Measurements from ENCODE around the gene PCDHGB3. TPM values are rescaled to one million over a fixed set of nuclear protein-coding genes. Genes with fewer than 3 reads are reported as not detected.
"Not testable (repeated sequence)": the region's sequence is repeated elsewhere in the genome, so short reads cannot be mapped to it uniquely, and the experiment has no call there.

Gene PCDHGB3
- total and polyA plus RNA-seq, 2 donors = 1.4 to 7.3 TPM

DNA sequence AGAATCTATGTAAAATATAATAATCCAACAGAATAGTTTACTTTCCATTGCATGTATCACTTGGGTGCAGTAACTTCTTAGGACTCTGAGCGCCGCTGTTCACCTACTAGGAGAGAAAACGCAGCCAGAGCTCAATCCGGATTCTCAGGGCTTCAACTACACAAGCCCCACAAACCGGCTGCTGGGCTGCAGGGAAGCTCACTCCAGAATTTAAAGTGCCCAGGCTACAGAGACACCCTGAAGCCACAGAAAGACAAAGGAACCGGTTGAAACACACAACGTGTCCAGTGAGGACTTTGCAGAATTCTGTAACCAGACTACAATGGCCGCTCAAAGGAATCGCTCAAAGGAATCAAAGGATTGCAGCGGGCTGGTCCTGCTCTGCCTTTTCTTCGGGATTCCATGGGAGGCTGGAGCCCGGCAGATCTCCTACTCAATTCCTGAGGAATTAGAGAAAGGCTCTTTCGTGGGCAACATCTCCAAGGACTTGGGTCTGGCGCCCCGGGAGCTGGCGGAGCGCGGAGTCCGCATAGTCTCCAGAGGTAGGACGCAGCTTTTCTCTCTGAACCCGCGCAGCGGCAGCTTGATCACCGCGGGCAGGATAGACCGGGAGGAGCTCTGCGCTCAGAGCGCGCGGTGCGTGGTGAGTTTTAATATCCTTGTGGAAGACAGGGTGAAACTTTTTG lies 43.0 kb downstream of the PCDHGB3 start, which contains the start of gene PCDHGA10:
PCDHGA10 (plus strand) TSS at position 134 of the 686 bp plus-strand sequence; CDS start at position 323, 189 bp downstream.
- Histone ChIP-seq H3K36me3 (ENCODE audit: insufficient read depth) (no peaks in the 10 kb centered on the region), H3K4me3 (ENCODE audit: low read depth, low read length) (peak within 1 kb of the TSS; percentile 15), H3K27ac (ENCODE audit: low read depth) (no peak within 1 kb of the TSS), H3K4me1 (ENCODE audit: insufficient read depth) (no peaks in the 10 kb centered on the region)
- 14% methylated on average over 31 of the region's 31 CpGs for WGBS
- no peak for DNase-seq (ENCODE audit: extremely low spot score)

DNA sequence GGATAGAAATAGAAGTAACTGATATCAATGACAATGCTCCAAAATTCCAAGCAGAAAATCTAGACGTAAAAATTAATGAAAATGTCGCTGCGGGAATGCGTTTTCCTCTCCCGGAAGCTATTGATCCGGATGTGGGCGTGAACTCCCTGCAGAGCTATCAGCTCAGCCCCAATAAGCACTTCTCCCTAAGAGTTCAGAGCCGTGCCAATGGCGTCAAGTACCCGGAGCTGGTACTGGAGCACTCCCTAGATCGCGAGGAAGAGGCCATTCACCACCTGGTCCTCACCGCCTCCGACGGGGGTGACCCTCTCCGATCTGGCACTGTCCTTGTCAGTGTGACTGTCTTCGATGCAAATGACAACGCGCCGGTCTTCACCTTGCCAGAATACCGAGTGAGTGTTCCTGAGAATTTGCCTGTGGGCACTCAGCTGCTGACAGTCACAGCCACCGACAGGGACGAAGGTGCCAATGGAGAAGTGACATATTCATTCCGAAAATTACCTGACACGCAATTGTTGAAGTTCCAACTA lies 43.6 kb downstream of the PCDHGB3 start:
- WGBS = 16% methylated on average over 25 of the region's 25 CpGs
- no peaks in the 10 kb centered on the region for H3K36me3 ChIP-seq (ENCODE audit: insufficient read depth)
- no peak overlapping the region for H3K4me3 ChIP-seq (ENCODE audit: low read depth, low read length)
- no peaks in the 10 kb centered on the region for H3K4me1 ChIP-seq (ENCODE audit: insufficient read depth)
- DNase-seq (ENCODE audit: extremely low spot score) = no peak
- H3K27ac ChIP-seq (ENCODE audit: low read depth) = no peak overlapping the region

- not testable (repeated sequence) for H3K4me1 ChIP-seq (ENCODE audit: insufficient read depth); H3K27ac ChIP-seq (ENCODE audit: low read depth); H3K36me3 ChIP-seq (ENCODE audit: insufficient read depth); H3K4me3 ChIP-seq (ENCODE audit: low read depth, low read length); DNase-seq (ENCODE audit: extremely low spot score)
- WGBS = 26% methylated on average over 40 of the region's 46 CpGs
Observed at GRCh38 chr5:141414548-141415274, 44.7 kb downstream of the PCDHGB3 start.

- not testable (repeated sequence) for H3K4me1 ChIP-seq (ENCODE audit: insufficient read depth); DNase-seq (ENCODE audit: extremely low spot score); H3K36me3 ChIP-seq (ENCODE audit: insufficient read depth); H3K4me3 ChIP-seq (ENCODE audit: low read depth, low read length); H3K27ac ChIP-seq (ENCODE audit: low read depth)
- WGBS = 26% methylated on average over 24 of the region's 24 CpGs
Observed at GRCh38 chr5:141415275-141415618, 45.2 kb downstream of the PCDHGB3 start.

- not testable (repeated sequence) for H3K36me3 ChIP-seq (ENCODE audit: insufficient read depth); H3K4me1 ChIP-seq (ENCODE audit: insufficient read depth); H3K27ac ChIP-seq (ENCODE audit: low read depth)
- WGBS = 7% methylated on average over 44 of the region's 47 CpGs
- H3K4me3 ChIP-seq (ENCODE audit: low read depth, low read length) = peak within 1 kb of the TSS; percentile 14
- peak; percentile 11 for DNase-seq (ENCODE audit: extremely low spot score)
Observed at GRCh38 chr5:141417494-141418172, 47.6 kb downstream of the PCDHGB3 start, which contains the start of gene PCDHGB7. Gene PCDHGB7, plus strand, starts transcription at chr5:141417677. Its CDS starts 183 bp downstream, at chr5:141417860.

DNA sequence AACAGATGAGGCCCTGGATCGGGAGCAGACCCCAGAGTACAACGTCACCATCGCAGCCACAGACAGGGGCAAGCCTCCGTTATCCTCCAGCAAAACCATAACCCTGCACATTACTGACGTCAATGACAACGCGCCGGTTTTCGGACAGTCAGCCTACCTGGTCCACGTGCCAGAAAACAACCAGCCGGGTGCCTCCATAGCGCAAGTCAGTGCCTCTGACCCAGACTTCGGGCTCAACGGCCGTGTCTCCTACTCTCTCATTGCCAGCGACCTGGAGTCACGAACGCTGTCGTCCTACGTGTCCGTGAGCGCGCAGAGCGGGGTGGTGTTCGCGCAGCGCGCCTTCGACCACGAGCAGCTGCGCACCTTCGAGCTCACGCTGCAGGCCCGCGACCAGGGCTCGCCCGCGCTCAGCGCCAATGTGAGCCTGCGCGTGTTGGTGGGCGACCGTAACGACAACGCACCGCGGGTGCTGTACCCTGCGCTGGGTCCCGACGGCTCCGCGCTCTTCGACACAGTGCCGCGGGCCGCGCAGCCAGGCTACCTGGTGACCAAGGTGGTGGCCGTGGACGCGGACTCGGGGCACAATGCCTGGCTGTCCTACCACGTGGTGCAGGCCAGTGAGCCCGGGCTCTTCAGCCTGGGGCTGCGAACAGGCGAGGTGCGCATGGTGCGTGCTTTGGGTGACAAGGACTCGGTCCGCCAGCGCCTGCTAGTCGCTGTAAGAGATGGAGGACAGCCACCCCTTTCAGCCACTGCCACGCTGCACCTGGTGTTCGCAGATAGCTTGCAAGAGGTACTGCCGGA lies 49.2 kb downstream of the PCDHGB3 start:
- Histone ChIP-seq H3K4me1 (ENCODE audit: insufficient read depth) (no peaks in the 10 kb centered on the region), H3K36me3 (ENCODE audit: insufficient read depth) (no peaks in the 10 kb centered on the region), H3K4me3 (ENCODE audit: low read depth, low read length) (no peak overlapping the region), H3K27ac (ENCODE audit: low read depth) (no peak overlapping the region)
- 27% methylated on average over 74 of the region's 74 CpGs for WGBS
- no peak for DNase-seq (ENCODE audit: extremely low spot score)

GRCh38 chr5:141420855-141421488 lies 50.9 kb downstream of the PCDHGB3 start, which contains the start of gene PCDHGA11:
Gene PCDHGA11, plus strand, starts transcription at chr5:141421051. Its CDS starts 177 bp downstream, at chr5:141421228.
- no peaks in the 10 kb centered on the region for H3K36me3 ChIP-seq (ENCODE audit: insufficient read depth)
- H3K27ac ChIP-seq (ENCODE audit: low read depth) = no peak within 1 kb of the TSS
- DNase-seq (ENCODE audit: extremely low spot score) = no peak
- no peak within 1 kb of the TSS for H3K4me3 ChIP-seq (ENCODE audit: low read depth, low read length)
- no peaks in the 10 kb centered on the region for H3K4me1 ChIP-seq (ENCODE audit: insufficient read depth)
- WGBS = 11% methylated on average over 42 of the region's 42 CpGs

GRCh38 chr5:141421489-141421855 lies 51.4 kb downstream of the PCDHGB3 start:
- Histone ChIP-seq H3K4me1 (ENCODE audit: insufficient read depth) (no peaks in the 10 kb centered on the region), H3K36me3 (ENCODE audit: insufficient read depth) (no peaks in the 10 kb centered on the region), H3K4me3 (ENCODE audit: low read depth, low read length) (no peak overlapping the region), H3K27ac (ENCODE audit: low read depth) (no peak overlapping the region)
- 12% methylated on average over 13 of the region's 13 CpGs for WGBS
- no peak for DNase-seq (ENCODE audit: extremely low spot score)

Other genes with a start within 250 kb of the PCDHGB3 start
Only the 30 nearest of the 37 such genes appear.
- 2.4 TPM for gene PCDHB9, start 183.1 kb upstream of the PCDHGB3 start, total RNA-seq
- gene PCDHB9, start 183.1 kb upstream of the PCDHGB3 start, polyA plus RNA-seq = 1.2 TPM
- gene PCDHB10, start 177.9 kb upstream of the PCDHGB3 start, total RNA-seq = 5.0 TPM
- gene PCDHB10, start 177.9 kb upstream of the PCDHGB3 start, polyA plus RNA-seq = 5.1 TPM
- gene PCDHB11, start 170.6 kb upstream of the PCDHGB3 start, total RNA-seq = 7.3 TPM
- 2.8 TPM for gene PCDHB11, start 170.6 kb upstream of the PCDHGB3 start, polyA plus RNA-seq
- 6.9 TPM for gene PCDHB12, start 161.5 kb upstream of the PCDHGB3 start, total RNA-seq
- gene PCDHB12, start 161.5 kb upstream of the PCDHGB3 start, polyA plus RNA-seq = 3.4 TPM
- gene PCDHB13, start 156.3 kb upstream of the PCDHGB3 start, total RNA-seq = 5.9 TPM
- 2.5 TPM for gene PCDHB13, start 156.3 kb upstream of the PCDHGB3 start, polyA plus RNA-seq
- gene PCDHB14, start 146.9 kb upstream of the PCDHGB3 start, total RNA-seq = 10.1 TPM
- 8.2 TPM for gene PCDHB14, start 146.9 kb upstream of the PCDHGB3 start, polyA plus RNA-seq
- gene PCDHB15, start 124.8 kb upstream of the PCDHGB3 start, total RNA-seq = 7.8 TPM
- 7.3 TPM for gene PCDHB15, start 124.8 kb upstream of the PCDHGB3 start, polyA plus RNA-seq
- gene SLC25A2, start 66.2 kb upstream of the PCDHGB3 start, total RNA-seq = 0.69 TPM
- gene SLC25A2, start 66.2 kb upstream of the PCDHGB3 start, polyA plus RNA-seq = not detected
- gene TAF7, start 49.5 kb upstream of the PCDHGB3 start, total RNA-seq = 85.9 TPM
- gene TAF7, start 49.5 kb upstream of the PCDHGB3 start, polyA plus RNA-seq = 100 TPM
- gene PCDHGA1, start 39.7 kb upstream of the PCDHGB3 start, total RNA-seq = 1.2 TPM
- 1.2 TPM for gene PCDHGA1, start 39.7 kb upstream of the PCDHGB3 start, polyA plus RNA-seq
- gene PCDHGA2, start 31.5 kb upstream of the PCDHGB3 start, total RNA-seq = 5.7 TPM
- 4.1 TPM for gene PCDHGA2, start 31.5 kb upstream of the PCDHGB3 start, polyA plus RNA-seq
- 4.6 TPM for gene PCDHGA3, start 26.4 kb upstream of the PCDHGB3 start, total RNA-seq
- 1.6 TPM for gene PCDHGA3, start 26.4 kb upstream of the PCDHGB3 start, polyA plus RNA-seq
- 5.7 TPM for gene PCDHGB1, start 20.1 kb upstream of the PCDHGB3 start, total RNA-seq
- gene PCDHGB1, start 20.1 kb upstream of the PCDHGB3 start, polyA plus RNA-seq = 0.47 TPM
- gene PCDHGA4, start 15.2 kb upstream of the PCDHGB3 start, total RNA-seq = 5.8 TPM
- gene PCDHGA4, start 15.2 kb upstream of the PCDHGB3 start, polyA plus RNA-seq = 2.2 TPM
- 7.9 TPM for gene PCDHGB2, start 10.2 kb upstream of the PCDHGB3 start, total RNA-seq
- 2.2 TPM for gene PCDHGB2, start 10.2 kb upstream of the PCDHGB3 start, polyA plus RNA-seq
- gene PCDHGA5, start 6.1 kb upstream of the PCDHGB3 start, total RNA-seq = 7.0 TPM
- 2.6 TPM for gene PCDHGA5, start 6.1 kb upstream of the PCDHGB3 start, polyA plus RNA-seq
- 9.6 TPM for gene PCDHGA6, start 3.6 kb downstream of the PCDHGB3 start, total RNA-seq
- gene PCDHGA6, start 3.6 kb downstream of the PCDHGB3 start, polyA plus RNA-seq = 3.7 TPM
- 6.9 TPM for gene PCDHGA7, start 12.5 kb downstream of the PCDHGB3 start, total RNA-seq
- 1.9 TPM for gene PCDHGA7, start 12.5 kb downstream of the PCDHGB3 start, polyA plus RNA-seq
- gene PCDHGB4, start 17.5 kb downstream of the PCDHGB3 start, total RNA-seq = 11.7 TPM
- 2.4 TPM for gene PCDHGB4, start 17.5 kb downstream of the PCDHGB3 start, polyA plus RNA-seq
- 9.1 TPM for gene PCDHGA8, start 22.4 kb downstream of the PCDHGB3 start, total RNA-seq
- 0.25 TPM for gene PCDHGA8, start 22.4 kb downstream of the PCDHGB3 start, polyA plus RNA-seq
- gene PCDHGB5, start 27.7 kb downstream of the PCDHGB3 start, total RNA-seq = 13.5 TPM
- gene PCDHGB5, start 27.7 kb downstream of the PCDHGB3 start, polyA plus RNA-seq = 4.7 TPM
- 12.5 TPM for gene PCDHGA9, start 32.5 kb downstream of the PCDHGB3 start, total RNA-seq
- 3.1 TPM for gene PCDHGA9, start 32.5 kb downstream of the PCDHGB3 start, polyA plus RNA-seq
- gene PCDHGB6, start 37.8 kb downstream of the PCDHGB3 start, total RNA-seq = 12.0 TPM
- 5.0 TPM for gene PCDHGB6, start 37.8 kb downstream of the PCDHGB3 start, polyA plus RNA-seq
- 12.3 TPM for gene PCDHGA10, start 42.7 kb downstream of the PCDHGB3 start, total RNA-seq
- gene PCDHGA10, start 42.7 kb downstream of the PCDHGB3 start, polyA plus RNA-seq = 1.6 TPM
- gene PCDHGB7, start 47.4 kb downstream of the PCDHGB3 start, total RNA-seq = 10.4 TPM
- gene PCDHGB7, start 47.4 kb downstream of the PCDHGB3 start, polyA plus RNA-seq = 11.7 TPM
- 12.5 TPM for gene PCDHGA11, start 50.8 kb downstream of the PCDHGB3 start, total RNA-seq
- 1.9 TPM for gene PCDHGA11, start 50.8 kb downstream of the PCDHGB3 start, polyA plus RNA-seq
- gene PCDHGA12, start 60.3 kb downstream of the PCDHGB3 start, total RNA-seq = 7.8 TPM
- gene PCDHGA12, start 60.3 kb downstream of the PCDHGB3 start, polyA plus RNA-seq = 2.9 TPM
- gene PCDHGC3, start 105.7 kb downstream of the PCDHGB3 start, total RNA-seq = 62.8 TPM
- 101 TPM for gene PCDHGC3, start 105.7 kb downstream of the PCDHGB3 start, polyA plus RNA-seq
- gene PCDHGC4, start 114.8 kb downstream of the PCDHGB3 start, total RNA-seq = 6.8 TPM
- gene PCDHGC4, start 114.8 kb downstream of the PCDHGB3 start, polyA plus RNA-seq = 0.23 TPM
- 3.7 TPM for gene PCDHGC5, start 118.8 kb downstream of the PCDHGB3 start, total RNA-seq
- gene PCDHGC5, start 118.8 kb downstream of the PCDHGB3 start, polyA plus RNA-seq = 0.29 TPM

All from urinary bladder (tissue), 4 donors.